HepG2 (cell line): ENCODE data around the gene SF3A2. TPM values are rescaled to one million over a fixed set of nuclear protein-coding genes. Genes with fewer than 3 reads are reported as not detected.

ENCODE experiments used
- CHD4 ChIP-seq: fragments of 200-600 bp; sonication (generic); IDR thresholded peaks from 2 replicates; pipeline ENCODE4 v1.7.0; 2017; ENCODE audit warnings: mild to moderate bottlenecking, low read length, borderline replicate concordance
- MED8 ChIP-seq: sonication (generic); formaldehyde crosslinking; IDR thresholded peaks from 2 replicates; pipeline ENCODE4 v1.8.1; 2023; ENCODE audit warnings: mild to moderate bottlenecking, missing genetic modification reagents; ENCODE audit not compliant: insufficient replicate concordance
- MLLT10 ChIP-seq: sonication (generic); formaldehyde crosslinking; IDR thresholded peaks from 2 replicates; pipeline ENCODE4 v1.4.0; 2020; ENCODE audit warnings: missing genetic modification reagents
- MXD4 ChIP-seq: IDR thresholded peaks from 2 replicates; pipeline ENCODE4 v1.6.1; 2016; ENCODE audit warnings: mild to moderate bottlenecking, missing biosample characterization, missing genetic modification reagents
- RBAK ChIP-seq: sonication (generic); formaldehyde crosslinking; IDR thresholded peaks from 2 replicates; pipeline ENCODE4 v1.5.1; 2020; ENCODE audit warnings: mild to moderate bottlenecking, missing genetic modification reagents
- TGIF2 ChIP-seq: IDR thresholded peaks from 2 replicates; pipeline ENCODE4 v1.6.1; 2016; ENCODE audit warnings: control low read depth, missing compliant biosample characterization
- TRIM24 ChIP-seq: sonication (generic); formaldehyde crosslinking; IDR thresholded peaks from 2 replicates; pipeline ENCODE4 v1.8.0; 2022; ENCODE audit warnings: mild to moderate bottlenecking, missing genetic modification reagents
- ZBTB21 ChIP-seq: sonication (generic); formaldehyde crosslinking; IDR thresholded peaks from 2 replicates; pipeline ENCODE4 v1.4.0; 2020; ENCODE audit warnings: missing genetic modification reagents
- ZNF10 ChIP-seq: sonication (generic); formaldehyde crosslinking; IDR thresholded peaks from 2 replicates; pipeline ENCODE4 v1.4.0; 2020; ENCODE audit warnings: mild to moderate bottlenecking, low read depth, missing genetic modification reagents, borderline replicate concordance
- ZNF18 ChIP-seq: sonication (generic); formaldehyde crosslinking; IDR thresholded peaks from 2 replicates; pipeline ENCODE4 v1.8.0; 2022; ENCODE audit warnings: mild to moderate bottlenecking, missing genetic modification reagents; ENCODE audit not compliant: insufficient replicate concordance
- ZNF446 ChIP-seq: sonication (generic); formaldehyde crosslinking; IDR thresholded peaks from 2 replicates; pipeline ENCODE4 v1.5.0; 2020; ENCODE audit warnings: mild to moderate bottlenecking, missing genetic modification reagents
- ZNF530 ChIP-seq: sonication (generic); formaldehyde crosslinking; IDR thresholded peaks from 2 replicates; pipeline ENCODE4 v1.5.0; 2020; ENCODE audit warnings: low read depth, mild to moderate bottlenecking, missing genetic modification reagents
- ZNF552 ChIP-seq: sonication (generic); formaldehyde crosslinking; IDR thresholded peaks from 2 replicates; pipeline ENCODE4 v1.9.0; 2022; ENCODE audit warnings: missing genetic modification reagents, mild to moderate bottlenecking, borderline replicate concordance
- ZNF772 ChIP-seq: sonication (generic); formaldehyde crosslinking; IDR thresholded peaks from 2 replicates; pipeline ENCODE4 v1.5.0; 2020; ENCODE audit warnings: mild to moderate bottlenecking, missing genetic modification reagents
- ZNF775 ChIP-seq: sonication (generic); formaldehyde crosslinking; IDR thresholded peaks from 2 replicates; pipeline ENCODE4 v1.4.0; 2020; ENCODE audit warnings: missing genetic modification reagents, mild to moderate bottlenecking, moderate library complexity, borderline replicate concordance
- ZNF792 ChIP-seq: IDR thresholded peaks from 2 replicates; pipeline ENCODE4 v1.6.1; 2016
- polyA plus RNA-seq, 8 experiments: library from polyadenylated mRNA; depleted of rRNA in 3 of 8; stranded (reverse) in 7 of 8; unstranded in 1 of 8; fragments of >200 nt; fragmentation: Illumina TruSeq in 4 of 8; extraction: Trizol in 4 of 8; gene quantifications; 2 replicates each; pipeline versions ENCODE4 v1.2.1 to v1.2.3, GENCODE V29; 2011 to 2016; ENCODE audit warnings: low read depth in 4 of 8, missing spikeins in 1 of 8, mixed read lengths in 1 of 8; ENCODE audit not compliant: insufficient read depth in 1 of 8
- total RNA-seq, 5 experiments: library from RNA; depleted of rRNA; stranded (reverse); fragments of >200 nt; fragmentation: Illumina TruSeq; extraction: Trizol; gene quantifications; 2 replicates each; pipeline ENCODE4 v1.2.3, GENCODE V29; 2016; ENCODE audit warnings: low read depth in 1 of 5
- TF ChIP-seq, protein P1 (sequence below): sonication (generic); formaldehyde crosslinking; IDR thresholded peaks from 2 replicates; pipeline ENCODE4 v1.4.0; 2020; ENCODE audit warnings: missing genetic modification reagents
- TF ChIP-seq, protein P2 (sequence below): sonication (generic); formaldehyde crosslinking; IDR thresholded peaks from 2 replicates; pipeline ENCODE4 v1.5.1; 2020; ENCODE audit warnings: mild to moderate bottlenecking, moderate library complexity, missing genetic modification reagents
- TF ChIP-seq, protein P3 (sequence below): sonication (generic); formaldehyde crosslinking; IDR thresholded peaks from 2 replicates; pipeline ENCODE4 v1.4.0; 2020; ENCODE audit warnings: missing genetic modification reagents, borderline replicate concordance
- TF ChIP-seq, protein P4 (sequence below): sonication (generic); formaldehyde crosslinking; IDR thresholded peaks from 2 replicates; pipeline ENCODE4 v1.5.1; 2020; ENCODE audit warnings: missing genetic modification reagents, mild to moderate bottlenecking, borderline replicate concordance

Gene SF3A2
- total and polyA plus RNA-seq, 2 of the 13 experiments (the other 11 are each of a cell fraction or from before 2014, with no cell fraction given), result 8.6 to 8.8 TPM

GRCh38 chr19:2242092-2242537, 5.5 kb downstream of the SF3A2 start (continued):
- TF ChIP-seq, protein P1, sequence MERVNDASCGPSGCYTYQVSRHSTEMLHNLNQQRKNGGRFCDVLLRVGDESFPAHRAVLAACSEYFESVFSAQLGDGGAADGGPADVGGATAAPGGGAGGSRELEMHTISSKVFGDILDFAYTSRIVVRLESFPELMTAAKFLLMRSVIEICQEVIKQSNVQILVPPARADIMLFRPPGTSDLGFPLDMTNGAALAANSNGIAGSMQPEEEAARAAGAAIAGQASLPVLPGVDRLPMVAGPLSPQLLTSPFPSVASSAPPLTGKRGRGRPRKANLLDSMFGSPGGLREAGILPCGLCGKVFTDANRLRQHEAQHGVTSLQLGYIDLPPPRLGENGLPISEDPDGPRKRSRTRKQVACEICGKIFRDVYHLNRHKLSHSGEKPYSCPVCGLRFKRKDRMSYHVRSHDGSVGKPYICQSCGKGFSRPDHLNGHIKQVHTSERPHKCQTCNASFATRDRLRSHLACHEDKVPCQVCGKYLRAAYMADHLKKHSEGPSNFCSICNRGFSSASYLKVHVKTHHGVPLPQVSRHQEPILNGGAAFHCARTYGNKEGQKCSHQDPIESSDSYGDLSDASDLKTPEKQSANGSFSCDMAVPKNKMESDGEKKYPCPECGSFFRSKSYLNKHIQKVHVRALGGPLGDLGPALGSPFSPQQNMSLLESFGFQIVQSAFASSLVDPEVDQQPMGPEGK (CRISPR knock-in tag), result peak; percentile 55; the same call in 1 of the 2 replicates
- TF ChIP-seq TRIM24 (CRISPR knock-in tag) (no peak), ZNF530 (no peak), MED8 (no peak), ZNF775 (no peak), RBAK (no peak), CHD4 (no peak), ZNF552 (no peak), ZNF792 (CRISPR knock-in tag) (no peak), ZBTB21 (CRISPR knock-in tag) (peak; percentile 51; the same call in 1 of the 2 replicates), ZNF10 (CRISPR knock-in tag) (no peak), MXD4 (CRISPR knock-in tag) (no peak), ZNF18 (CRISPR knock-in tag) (no peak), TGIF2 (CRISPR knock-in tag) (peak; percentile 78), MLLT10 (CRISPR knock-in tag) (no peak), ZNF772 (CRISPR knock-in tag) (no peak), ZNF446 (CRISPR knock-in tag) (no peak)
- TF ChIP-seq, protein P2, sequence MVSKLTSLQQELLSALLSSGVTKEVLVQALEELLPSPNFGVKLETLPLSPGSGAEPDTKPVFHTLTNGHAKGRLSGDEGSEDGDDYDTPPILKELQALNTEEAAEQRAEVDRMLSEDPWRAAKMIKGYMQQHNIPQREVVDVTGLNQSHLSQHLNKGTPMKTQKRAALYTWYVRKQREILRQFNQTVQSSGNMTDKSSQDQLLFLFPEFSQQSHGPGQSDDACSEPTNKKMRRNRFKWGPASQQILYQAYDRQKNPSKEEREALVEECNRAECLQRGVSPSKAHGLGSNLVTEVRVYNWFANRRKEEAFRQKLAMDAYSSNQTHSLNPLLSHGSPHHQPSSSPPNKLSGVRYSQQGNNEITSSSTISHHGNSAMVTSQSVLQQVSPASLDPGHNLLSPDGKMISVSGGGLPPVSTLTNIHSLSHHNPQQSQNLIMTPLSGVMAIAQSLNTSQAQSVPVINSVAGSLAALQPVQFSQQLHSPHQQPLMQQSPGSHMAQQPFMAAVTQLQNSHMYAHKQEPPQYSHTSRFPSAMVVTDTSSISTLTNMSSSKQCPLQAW, result 0 out of 2 replicates have a peak, but pooled peaks have one; percentile 21
- TF ChIP-seq, protein P3, sequence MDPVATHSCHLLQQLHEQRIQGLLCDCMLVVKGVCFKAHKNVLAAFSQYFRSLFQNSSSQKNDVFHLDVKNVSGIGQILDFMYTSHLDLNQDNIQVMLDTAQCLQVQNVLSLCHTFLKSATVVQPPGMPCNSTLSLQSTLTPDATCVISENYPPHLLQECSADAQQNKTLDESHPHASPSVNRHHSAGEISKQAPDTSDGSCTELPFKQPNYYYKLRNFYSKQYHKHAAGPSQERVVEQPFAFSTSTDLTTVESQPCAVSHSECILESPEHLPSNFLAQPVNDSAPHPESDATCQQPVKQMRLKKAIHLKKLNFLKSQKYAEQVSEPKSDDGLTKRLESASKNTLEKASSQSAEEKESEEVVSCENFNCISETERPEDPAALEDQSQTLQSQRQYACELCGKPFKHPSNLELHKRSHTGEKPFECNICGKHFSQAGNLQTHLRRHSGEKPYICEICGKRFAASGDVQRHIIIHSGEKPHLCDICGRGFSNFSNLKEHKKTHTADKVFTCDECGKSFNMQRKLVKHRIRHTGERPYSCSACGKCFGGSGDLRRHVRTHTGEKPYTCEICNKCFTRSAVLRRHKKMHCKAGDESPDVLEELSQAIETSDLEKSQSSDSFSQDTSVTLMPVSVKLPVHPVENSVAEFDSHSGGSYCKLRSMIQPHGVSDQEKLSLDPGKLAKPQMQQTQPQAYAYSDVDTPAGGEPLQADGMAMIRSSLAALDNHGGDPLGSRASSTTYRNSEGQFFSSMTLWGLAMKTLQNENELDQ (CRISPR knock-in tag), result no peak
- TF ChIP-seq, protein P4, sequence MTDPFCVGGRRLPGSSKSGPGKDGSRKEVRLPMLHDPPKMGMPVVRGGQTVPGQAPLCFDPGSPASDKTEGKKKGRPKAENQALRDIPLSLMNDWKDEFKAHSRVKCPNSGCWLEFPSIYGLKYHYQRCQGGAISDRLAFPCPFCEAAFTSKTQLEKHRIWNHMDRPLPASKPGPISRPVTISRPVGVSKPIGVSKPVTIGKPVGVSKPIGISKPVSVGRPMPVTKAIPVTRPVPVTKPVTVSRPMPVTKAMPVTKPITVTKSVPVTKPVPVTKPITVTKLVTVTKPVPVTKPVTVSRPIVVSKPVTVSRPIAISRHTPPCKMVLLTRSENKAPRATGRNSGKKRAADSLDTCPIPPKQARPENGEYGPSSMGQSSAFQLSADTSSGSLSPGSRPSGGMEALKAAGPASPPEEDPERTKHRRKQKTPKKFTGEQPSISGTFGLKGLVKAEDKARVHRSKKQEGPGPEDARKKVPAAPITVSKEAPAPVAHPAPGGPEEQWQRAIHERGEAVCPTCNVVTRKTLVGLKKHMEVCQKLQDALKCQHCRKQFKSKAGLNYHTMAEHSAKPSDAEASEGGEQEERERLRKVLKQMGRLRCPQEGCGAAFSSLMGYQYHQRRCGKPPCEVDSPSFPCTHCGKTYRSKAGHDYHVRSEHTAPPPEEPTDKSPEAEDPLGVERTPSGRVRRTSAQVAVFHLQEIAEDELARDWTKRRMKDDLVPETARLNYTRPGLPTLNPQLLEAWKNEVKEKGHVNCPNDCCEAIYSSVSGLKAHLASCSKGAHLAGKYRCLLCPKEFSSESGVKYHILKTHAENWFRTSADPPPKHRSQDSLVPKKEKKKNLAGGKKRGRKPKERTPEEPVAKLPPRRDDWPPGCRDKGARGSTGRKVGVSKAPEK (CRISPR knock-in tag), result no peak
